Stimulated activated CD8-positive, alpha-beta memory T cell treated with anti-CD3 and anti-CD28 coated beads, Interleukin-4, amount 100 ng/mL, for 4 hours (primary cell): Measurements from ENCODE around the gene PWWP2B.

Source experiments
- DNase-seq, 2 donors: peaks; one replicate each; pipeline ENCODE4 v3.0.0-alpha.2; 2020; ENCODE audit warnings: low read depth in 2 of 2, low spot score in 1 of 2

PWWP2B gene

GRCh38 chr10:132444877-132445351, 47.9 kb downstream of the PWWP2B start:
- DNase-seq, result no peak

GRCh38 chr10:132445516-132446194, 48.7 kb downstream of the PWWP2B start:
- DNase-seq, result no peak

- no peak for DNase-seq
Measured at GRCh38 chr10:132446195-132446581, 49.2 kb downstream of the PWWP2B start.

- DNase-seq, result peak; percentile 24 to 28
Measured at GRCh38 chr10:132446661-132447445, 49.9 kb downstream of the PWWP2B start.

GRCh38 chr10:132447446-132448247, 50.6 kb downstream of the PWWP2B start:
- DNase-seq, result peak; percentile 33 to 56

GRCh38 chr10:132448248-132448731, 51.3 kb downstream of the PWWP2B start:
- DNase-seq, result peak in 1 of 2 donors; percentile 25

GRCh38 chr10:132449051-132449810, 52.2 kb downstream of the PWWP2B start:
- no peak for DNase-seq

- DNase-seq, result no peak
Measured at GRCh38 chr10:132449811-132450181, 52.8 kb downstream of the PWWP2B start.

GRCh38 chr10:132450466-132450824, 53.4 kb downstream of the PWWP2B start:
- no peak for DNase-seq

GRCh38 chr10:132450825-132451505, 54.0 kb downstream of the PWWP2B start:
- DNase-seq, result no peak

- no peak for DNase-seq
Measured at GRCh38 chr10:132451506-132452215, 54.7 kb downstream of the PWWP2B start.

GRCh38 chr10:132452216-132452650, 55.2 kb downstream of the PWWP2B start:
- peak in 1 of 2 donors; percentile 30 for DNase-seq

GRCh38 chr10:132452651-132453469, 55.9 kb downstream of the PWWP2B start:
- peak; percentile 73 to 77 for DNase-seq

GRCh38 chr10:132453470-132453861, 56.5 kb downstream of the PWWP2B start:
- DNase-seq, result no peak

- DNase-seq, result no peak
Measured at GRCh38 chr10:132454296-132455198, 57.5 kb downstream of the PWWP2B start.

GRCh38 chr10:132455441-132455971, 58.5 kb downstream of the PWWP2B start:
- no peak for DNase-seq
